Activated CD4-positive, alpha-beta T cell treated with anti-CD3 and anti-CD28 coated beads, Interleukin-2, amount 50 U/mL, for 16 hours (primary cell): ENCODE measurements around the gene SLC35B4.

Experiments
- DNase-seq: peaks from one replicate; pipeline ENCODE4 v3.0.0-alpha.2; 2020

The SLC35B4 gene

DNA sequence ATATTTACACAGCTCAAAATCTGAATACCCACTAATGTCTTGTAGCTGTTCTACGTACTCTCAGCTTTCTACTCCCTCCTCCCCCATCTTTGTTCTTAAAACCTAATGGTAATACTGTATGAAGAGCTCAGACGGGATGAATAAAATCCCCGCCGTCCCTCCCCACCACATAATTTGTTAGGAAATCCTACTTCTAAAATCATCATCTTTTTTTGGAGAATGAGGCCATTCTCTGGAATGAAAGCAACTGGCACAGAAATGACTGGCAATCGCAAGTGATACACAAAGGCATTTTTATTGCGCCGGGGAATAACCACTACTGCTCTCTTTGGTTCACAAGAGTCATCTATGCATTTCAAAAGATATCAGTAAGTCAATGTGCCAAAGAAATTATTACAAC is 27.3 kb downstream of the SLC35B4 start:
- no peak for DNase-seq

GRCh38 chr7:134287916-134288659 is 28.6 kb downstream of the SLC35B4 start:
- no peak for DNase-seq

- no peak for DNase-seq
Measured at GRCh38 chr7:134284952-134285351, 31.8 kb downstream of the SLC35B4 start.

GRCh38 chr7:134284011-134284410 is 32.7 kb downstream of the SLC35B4 start:
- DNase-seq, result no peak

- no peak for DNase-seq
Measured at GRCh38 chr7:134280508-134280907, 36.2 kb downstream of the SLC35B4 start.

GRCh38 chr7:134279898-134280297 is 36.8 kb downstream of the SLC35B4 start:
- no peak for DNase-seq

DNA sequence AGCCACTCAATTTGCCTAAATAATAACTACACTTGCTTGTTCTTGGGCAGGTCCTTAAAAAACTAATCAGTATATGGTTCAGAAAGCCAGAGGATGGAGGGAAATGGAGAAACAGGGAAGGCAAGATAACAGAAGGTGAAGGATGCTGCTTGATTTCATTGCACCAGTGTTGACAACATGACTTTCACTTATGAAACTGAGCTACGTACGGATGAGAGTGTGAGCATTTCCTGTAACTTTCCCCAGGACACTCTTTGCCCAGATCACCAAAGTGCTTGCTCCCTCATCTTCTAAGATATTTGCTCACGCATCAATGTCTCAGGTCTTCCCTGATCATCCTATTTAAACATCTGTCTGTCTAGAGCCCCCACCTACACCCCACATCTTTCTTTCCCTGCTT is 37.4 kb downstream of the SLC35B4 start:
- DNase-seq, result no peak

- DNase-seq, result no peak
Measured at GRCh38 chr7:134278502-134279153, 38.1 kb downstream of the SLC35B4 start.

DNA sequence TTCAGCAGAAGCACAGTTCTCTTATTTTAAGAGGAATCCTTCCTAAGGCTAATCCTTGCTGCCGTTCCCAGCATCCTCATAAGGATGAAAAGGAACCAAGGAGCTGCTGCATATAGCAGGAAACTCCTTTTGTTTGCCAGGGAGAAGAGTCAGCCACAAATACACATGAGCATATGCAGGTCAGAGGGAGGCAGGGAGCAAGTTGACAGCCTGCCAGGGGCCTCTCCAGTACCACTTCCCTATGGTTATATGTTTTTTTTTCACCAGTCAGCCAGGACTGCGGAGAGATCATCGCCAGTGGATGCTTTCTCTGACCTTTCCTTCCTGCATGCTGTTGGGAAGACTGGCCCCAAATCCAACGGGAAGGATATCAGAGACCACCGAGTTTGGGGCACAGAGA is 39.8 kb downstream of the SLC35B4 start:
- no peak for DNase-seq

DNA sequence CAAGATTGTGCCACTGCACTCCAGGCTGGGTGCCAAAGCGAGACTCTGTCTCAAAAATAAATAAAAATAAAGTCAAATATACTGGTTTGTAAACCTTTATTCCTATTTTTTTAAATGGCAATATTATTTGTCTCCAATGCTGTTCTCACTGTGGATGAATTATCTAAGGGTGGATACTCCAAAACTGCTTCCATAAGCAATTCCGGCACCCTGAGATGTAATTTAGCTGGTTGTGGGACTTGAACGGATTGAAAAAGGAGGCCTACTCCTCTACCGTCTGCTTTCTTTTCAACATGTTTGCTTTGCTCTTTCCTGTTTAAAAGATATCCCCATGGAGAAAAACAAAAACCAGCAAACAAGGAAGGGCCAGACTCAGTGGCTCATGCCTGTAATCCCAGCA is 54.4 kb downstream of the SLC35B4 start:
- no peak for DNase-seq

- DNase-seq, result no peak
Measured at GRCh38 chr7:134255814-134256213, 60.9 kb downstream of the SLC35B4 start.

DNA sequence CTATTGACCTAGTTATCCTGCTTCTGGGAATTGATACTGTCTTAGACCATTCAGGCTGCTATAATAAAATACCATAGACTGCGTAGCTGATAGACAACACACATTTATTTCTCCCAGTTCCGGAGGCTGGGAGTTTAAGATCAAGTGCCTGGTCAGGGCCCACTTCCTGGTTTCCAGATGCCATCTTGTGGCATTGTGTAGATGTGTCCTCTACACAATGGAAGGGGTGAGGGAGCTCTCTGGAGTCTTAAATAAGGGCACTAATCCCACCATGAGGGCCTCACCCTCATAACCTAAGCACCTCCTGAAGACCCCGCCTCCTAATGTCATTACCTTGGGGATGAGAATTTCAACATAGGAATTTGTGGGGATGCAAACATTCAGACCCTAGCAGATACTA is 62.4 kb downstream of the SLC35B4 start:
- no peak for DNase-seq

GRCh38 chr7:134248196-134248595 is 68.5 kb downstream of the SLC35B4 start:
- no peak for DNase-seq

GRCh38 chr7:134246761-134247160 is 70.0 kb downstream of the SLC35B4 start:
- no peak for DNase-seq

DNA sequence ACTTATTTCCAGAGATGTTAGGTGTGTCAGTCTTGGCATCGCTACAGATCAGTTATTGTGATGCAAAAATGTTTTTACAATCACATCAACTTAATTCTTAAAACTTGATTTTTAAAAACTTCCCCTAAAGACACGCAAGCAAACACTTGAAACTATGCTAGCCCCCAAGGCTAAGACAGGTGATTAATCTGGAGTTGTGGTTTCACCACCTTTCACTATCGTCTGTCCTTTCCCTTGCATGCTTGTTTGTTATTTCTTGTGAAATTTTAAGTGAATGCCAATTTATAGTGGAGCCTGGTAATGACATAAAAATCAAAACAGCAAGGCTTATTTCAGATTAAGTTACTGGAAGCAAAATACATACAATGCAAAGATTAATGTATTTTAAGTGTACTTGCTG is 70.4 kb downstream of the SLC35B4 start:
- no peak for DNase-seq

- DNase-seq, result no peak
Measured at GRCh38 chr7:134245253-134245652, 71.5 kb downstream of the SLC35B4 start.
